KBM-7 (cell line): ENCODE measurements around the gene PRDM16.
A peak's percentile ranks its signal among the peaks of the same experiment; 100 is the strongest.

Experiments
- DNase-seq: peaks from one replicate; pipeline ENCODE4 v3.0.0-alpha.2; 2015
- in situ Hi-C: fragments of 300-500 bp; cut with MboI; formaldehyde crosslinking; loops from 2 replicates; pipeline ENCODE4 v1.14.3; 2020; ENCODE audit warnings: low sequenced_read_pairs, low pct_unique_long_range_greater_than_20kb, mixed read lengths

The PRDM16 gene

GRCh38 chr1:3065396-3065795, 3.6 kb upstream of the PRDM16 start:
- no peak for DNase-seq
- in situ Hi-C loops: no loop called here

DNA sequence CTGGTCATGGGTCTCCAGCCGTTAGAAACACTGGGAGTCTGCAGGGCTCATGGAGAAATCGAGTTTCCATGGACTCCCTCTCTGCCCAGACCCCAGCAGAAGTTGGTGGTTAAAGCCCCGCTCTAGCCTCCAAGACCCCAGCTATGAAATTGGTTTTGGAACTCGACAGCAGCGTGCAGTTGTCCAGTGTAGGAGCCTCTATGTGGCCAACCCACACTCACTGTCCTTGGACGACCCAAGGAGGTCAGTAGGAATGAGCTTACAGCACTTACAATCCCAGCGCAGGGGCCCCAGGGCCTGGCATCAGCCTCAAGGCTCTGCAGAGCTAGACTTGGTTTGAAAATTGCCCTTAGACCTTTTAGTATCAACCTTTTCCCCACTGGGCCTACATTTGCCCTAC, 3.2 kb upstream of the PRDM16 start:
- no peak for DNase-seq
- in situ Hi-C loops: no loop called here

DNA sequence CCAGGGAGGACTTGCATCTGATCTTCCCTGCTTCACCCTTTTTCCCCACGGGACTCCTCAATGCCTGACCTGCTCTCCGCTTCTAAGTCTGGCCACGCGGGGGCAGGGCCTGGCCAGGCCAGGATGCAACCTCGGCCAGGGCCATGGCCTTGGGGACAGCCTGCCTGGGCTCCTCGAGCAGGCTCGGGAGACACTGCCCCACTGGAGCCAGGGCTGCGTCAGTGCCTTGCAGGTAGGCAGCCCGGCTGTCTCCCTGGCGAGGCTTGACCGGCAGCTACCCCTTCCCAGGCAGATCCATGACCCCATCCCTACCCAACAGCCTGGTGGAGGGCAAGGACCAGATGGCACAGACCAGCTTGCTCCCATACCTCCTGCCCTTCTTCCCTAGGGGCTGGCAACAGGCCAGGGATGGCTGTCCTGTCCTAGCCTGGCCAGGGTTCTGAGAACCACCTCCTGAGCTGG, 2.7 kb upstream of the PRDM16 start:
- in situ Hi-C loops: no loop called here
- DNase-seq: no peak

- in situ Hi-C loops: no loop called here
- DNase-seq: no peak
These were observed 2.2 kb upstream of the PRDM16 start for GRCh38 chr1:3066826-3067225.

- in situ Hi-C loops: no loop called here
- DNase-seq: no peak
These were observed 1.7 kb upstream of the PRDM16 start for GRCh38 chr1:3067301-3067670.

- no peak for DNase-seq
- in situ Hi-C loops: no loop called here
These were observed 1.1 kb upstream of the PRDM16 start for GRCh38 chr1:3067671-3068563.

- in situ Hi-C loops: no loop called here
- peak; percentile 21 for DNase-seq
These were observed 697 bp downstream of the PRDM16 start for GRCh38 chr1:3069491-3070308.

GRCh38 chr1:3070309-3070643, 1.3 kb downstream of the PRDM16 start:
- no peak for DNase-seq
- in situ Hi-C loops: no loop called here

DNA sequence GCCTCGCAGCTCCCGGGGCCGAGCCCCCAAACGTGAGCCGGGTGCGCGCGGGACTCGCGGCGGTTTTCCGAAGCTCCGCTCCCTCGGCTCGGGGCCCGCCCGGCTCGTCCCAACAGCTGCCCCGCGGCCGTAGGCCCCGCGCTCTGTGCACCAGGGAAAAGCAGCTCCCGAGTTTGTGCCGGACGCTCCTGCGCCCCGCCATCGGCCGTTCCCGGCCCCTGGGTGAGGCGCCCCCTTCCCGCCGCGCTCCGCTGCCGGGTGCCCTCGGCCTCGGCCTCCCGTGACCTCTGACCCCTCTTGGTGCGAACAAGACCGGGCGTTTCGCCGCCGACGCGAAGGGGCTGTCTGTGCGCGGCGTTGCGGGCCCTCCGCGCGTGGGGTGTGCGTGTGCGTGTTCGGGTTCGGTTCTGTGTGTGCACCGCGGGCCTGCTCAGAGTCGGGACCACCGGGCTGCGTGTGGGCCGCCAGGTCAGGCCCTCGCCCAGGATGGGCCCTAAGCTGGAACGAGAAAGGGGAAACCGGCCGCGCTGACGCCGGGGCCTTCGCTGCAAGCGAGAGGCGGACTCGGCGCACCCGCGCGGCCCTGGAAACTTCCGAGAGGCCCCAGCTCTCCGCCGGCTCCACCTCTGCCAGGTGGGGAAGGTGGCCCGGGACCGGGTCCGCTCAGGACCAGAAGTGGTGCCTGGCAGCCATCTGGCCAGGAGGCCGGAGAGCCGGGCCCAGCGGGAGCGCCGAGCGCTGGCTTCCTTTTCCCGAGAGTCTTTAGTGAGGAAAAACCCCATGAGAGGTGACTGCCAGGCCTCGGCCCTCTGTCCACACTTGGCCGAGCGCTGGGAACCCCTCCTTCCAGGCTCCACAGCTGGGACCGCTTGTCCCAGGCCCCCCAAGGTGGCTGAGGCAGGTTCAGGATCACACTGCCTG, 1.9 kb downstream of the PRDM16 start:
- no peak for DNase-seq
- in situ Hi-C loops: no loop called here

DNA sequence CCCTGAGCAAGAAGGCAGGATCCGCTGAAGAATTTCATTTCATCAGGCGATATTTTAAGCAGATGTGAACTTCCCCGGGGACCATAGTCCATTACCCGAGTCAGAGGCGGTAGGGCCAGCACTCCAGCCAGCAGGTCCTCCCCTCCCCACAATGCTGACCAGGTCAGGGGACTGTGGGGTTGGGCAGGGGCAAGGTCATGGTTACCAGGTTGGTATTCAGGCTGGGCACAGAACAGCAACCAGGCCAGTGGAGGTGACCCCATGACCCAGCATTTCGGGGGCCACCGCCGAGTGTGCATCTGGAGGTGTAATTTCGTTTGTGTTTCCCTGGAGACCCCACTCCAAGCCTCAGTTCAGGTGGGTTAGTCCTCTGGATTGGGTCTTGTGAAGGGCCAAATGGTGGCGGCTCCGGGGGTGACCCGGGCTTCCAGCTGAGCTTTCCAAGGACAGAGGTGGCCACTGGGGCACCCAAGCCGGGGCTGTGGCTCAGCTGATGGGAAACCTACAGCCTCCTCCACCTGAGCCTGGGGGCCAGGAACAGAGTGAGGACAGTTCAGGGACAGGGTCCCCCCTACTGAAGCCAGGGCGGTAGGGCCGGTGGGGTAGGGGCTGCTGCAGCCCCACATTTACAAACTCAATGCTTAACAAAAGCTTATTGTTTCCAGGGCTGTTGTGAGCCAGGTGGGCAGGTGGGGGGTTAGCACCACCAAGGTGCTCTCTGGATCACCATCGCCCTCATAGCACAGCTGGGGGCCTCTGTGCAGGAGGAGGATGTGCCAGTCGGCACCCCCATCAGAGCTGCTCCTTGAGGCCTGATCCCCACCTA, 2.8 kb downstream of the PRDM16 start:
- in situ Hi-C loops: no loop called here
- DNase-seq: no peak

DNA sequence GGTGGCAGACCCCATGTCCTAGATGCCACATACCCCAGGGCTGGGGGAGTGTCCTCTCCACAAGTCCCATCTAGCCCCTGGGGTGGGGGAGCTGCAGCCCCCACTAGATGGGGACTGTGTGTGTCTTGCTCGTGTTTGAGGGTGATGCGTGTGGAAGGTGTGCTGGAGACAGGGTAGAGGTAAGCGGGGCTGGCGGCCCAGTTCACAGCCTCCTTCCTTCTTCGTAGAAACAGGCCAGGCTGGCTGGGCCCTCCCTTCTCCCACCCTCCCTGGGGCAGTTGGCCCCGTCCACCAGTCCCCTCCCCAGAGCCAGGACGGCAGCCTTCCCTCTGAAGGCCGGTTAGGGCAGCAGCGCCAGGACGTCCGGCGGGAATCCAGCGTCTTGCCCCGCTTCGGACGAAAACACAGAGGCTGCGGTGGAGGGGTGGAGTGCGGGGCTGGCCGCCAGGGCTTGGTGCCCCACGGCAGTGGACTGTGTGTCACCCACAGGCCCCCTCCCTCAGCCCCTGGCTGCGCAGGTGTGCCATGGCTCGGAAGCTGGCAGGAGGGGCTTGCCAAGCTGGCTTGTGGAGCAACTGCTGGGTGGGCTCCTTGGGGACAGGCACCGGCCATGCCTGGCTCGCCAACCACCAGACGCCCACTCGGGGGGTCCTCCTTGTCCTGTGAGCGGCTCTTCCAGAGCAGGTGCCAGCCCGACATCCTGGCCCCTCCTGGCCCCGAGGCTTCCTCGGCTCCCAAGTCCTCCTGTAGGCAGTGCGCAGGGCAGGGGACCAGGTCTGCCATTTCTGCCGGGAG, 3.6 kb downstream of the PRDM16 start:
- no peak for DNase-seq
- in situ Hi-C loops: no loop called here

GRCh38 chr1:3073186-3073488, 4.1 kb downstream of the PRDM16 start:
- no peak for DNase-seq
- in situ Hi-C loops: no loop called here

DNA sequence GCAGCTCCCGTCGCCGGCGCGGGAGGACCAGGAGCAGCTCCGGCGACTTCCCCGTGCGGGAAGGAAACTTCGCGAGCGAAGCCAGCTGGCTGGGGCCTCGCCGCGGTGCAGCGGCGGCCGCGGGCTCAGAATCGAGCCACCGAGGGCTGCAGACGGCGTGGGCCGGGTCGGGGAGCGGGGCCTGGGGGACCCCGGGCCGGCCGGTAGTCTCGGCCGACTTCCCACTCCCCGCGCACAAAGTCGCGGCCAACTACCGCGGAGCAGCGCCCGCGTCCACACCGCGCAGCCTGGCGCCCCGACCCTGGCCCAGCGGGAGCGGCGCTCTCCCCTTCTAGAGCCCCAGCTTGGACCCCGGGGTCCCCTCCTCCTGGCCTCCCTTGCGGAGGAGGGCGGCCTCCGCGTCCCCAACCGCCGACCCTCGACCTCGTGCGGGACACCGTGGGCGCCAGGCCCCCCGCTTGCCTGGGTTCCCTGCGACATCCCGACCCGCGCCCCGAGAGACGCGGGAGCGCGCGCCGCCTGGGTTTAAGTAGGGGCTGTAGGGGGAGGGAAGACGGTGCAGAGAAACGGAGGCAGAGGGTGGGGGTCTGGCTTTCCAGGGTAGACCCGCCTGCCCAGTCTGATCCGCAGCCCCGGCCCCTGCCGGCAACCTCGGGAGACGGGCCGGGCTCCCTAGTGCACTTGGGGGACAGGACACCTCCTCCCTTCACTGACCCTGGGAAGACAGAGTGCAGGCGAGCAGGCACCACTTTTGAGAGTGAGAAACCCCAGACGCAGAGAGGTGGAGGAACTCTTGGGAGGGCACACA, 4.7 kb downstream of the PRDM16 start:
- in situ Hi-C loops: no loop called here
- DNase-seq: no peak

- in situ Hi-C loops: no loop called here
These were observed 5.3 kb downstream of the PRDM16 start for GRCh38 chr1:3074297-3074741.

DNA sequence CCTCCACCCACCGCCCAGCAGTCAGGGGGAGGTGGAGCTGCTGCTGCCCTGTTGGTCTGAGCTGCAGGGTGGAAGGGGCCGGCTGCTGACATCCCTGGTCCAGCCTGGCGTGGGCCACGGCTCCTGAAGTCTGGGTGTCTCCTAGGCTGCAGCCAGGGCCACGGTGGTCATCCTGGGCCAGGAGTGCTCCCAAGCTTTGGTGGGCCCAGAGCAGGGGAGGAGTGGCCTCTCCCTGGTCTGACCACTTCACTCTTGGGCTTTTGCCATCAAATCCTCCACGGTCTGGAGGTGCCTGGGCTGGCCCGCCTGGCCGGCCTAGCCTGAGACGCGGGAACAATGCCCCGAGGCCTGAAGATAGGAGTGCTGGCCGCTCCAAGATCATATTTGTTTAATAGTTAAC, 5.8 kb downstream of the PRDM16 start:
- in situ Hi-C loops: no loop called here
- no peak for DNase-seq

More at GRCh38 chr1:3074297-3074741, 5.3 kb downstream of the PRDM16 start:
- DNase-seq: no peak

DNA sequence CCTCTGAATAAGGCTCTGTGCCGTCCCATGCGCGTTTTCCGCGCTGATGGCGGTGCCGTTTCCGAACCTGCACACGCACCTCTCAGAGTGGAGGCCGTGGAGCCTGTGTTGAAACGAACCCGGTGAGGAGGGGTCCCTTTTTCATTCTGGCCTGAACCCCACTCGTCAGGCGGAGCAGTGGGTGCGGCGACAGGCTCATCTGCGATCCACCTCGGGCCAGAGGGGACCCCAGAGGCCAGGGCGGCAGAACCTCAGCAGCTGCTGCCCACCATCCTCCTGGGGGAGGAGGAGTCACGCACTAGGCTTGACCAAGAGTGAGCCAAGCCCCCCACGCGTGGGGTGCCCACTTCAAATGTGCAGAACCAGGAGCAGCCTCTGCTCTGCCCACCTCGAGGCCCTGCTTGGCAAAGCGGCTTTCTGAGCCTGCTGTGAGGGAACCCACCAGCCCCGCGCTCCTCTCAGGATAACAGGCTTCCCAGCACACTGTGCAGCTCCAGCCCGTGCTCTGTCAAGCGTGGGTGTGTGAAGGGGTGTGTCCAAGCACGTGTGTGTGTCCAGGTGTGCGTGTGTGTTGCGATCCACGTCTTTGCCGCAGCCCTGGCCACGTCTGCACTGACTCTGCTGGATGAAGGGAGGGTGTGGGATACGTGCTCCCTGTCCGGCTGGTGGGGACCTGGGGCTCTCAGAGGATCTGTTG, 6.8 kb downstream of the PRDM16 start:
- in situ Hi-C loops: no loop called here
- no peak for DNase-seq

GRCh38 chr1:3076363-3076740, 7.3 kb downstream of the PRDM16 start:
- in situ Hi-C loops: no loop called here
- no peak for DNase-seq
